Measurements from ENCODE around the gene TEDC1. TPM values are rescaled to one million over a fixed set of nuclear protein-coding genes. Genes with fewer than 3 reads are reported as not detected.

TEDC1 gene
- total RNA-seq, 1 experiment from 2014 or later: 17.9 TPM

- TF ChIP-seq, protein P1, sequence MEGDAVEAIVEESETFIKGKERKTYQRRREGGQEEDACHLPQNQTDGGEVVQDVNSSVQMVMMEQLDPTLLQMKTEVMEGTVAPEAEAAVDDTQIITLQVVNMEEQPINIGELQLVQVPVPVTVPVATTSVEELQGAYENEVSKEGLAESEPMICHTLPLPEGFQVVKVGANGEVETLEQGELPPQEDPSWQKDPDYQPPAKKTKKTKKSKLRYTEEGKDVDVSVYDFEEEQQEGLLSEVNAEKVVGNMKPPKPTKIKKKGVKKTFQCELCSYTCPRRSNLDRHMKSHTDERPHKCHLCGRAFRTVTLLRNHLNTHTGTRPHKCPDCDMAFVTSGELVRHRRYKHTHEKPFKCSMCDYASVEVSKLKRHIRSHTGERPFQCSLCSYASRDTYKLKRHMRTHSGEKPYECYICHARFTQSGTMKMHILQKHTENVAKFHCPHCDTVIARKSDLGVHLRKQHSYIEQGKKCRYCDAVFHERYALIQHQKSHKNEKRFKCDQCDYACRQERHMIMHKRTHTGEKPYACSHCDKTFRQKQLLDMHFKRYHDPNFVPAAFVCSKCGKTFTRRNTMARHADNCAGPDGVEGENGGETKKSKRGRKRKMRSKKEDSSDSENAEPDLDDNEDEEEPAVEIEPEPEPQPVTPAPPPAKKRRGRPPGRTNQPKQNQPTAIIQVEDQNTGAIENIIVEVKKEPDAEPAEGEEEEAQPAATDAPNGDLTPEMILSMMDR (IDR thresholded peaks at IDR 0.05): no peak
These were observed 40.0 kb upstream of the TEDC1 start (continued) for GRCh38 chr14:105450864-105451720.

- Mint-ChIP-seq H3K27ac (0 out of 2 replicates have a peak overlapping the region, but pooled peaks have one; percentile 23), H3K27me3 (ENCODE audit: low read depth) (no peaks in the 10 kb centered on the region), H3K9me3 (no peaks in the 10 kb centered on the region), H3K36me3 (peaks cover 33% of the 10 kb centered on the region), H3K4me3 (no peak overlapping the region), H3K4me1 (no peaks in the 10 kb centered on the region)
- ATAC-seq: no peak
- DNase-seq (ENCODE audit: low spot score): no peak
- TF ChIP-seq, protein P2, sequence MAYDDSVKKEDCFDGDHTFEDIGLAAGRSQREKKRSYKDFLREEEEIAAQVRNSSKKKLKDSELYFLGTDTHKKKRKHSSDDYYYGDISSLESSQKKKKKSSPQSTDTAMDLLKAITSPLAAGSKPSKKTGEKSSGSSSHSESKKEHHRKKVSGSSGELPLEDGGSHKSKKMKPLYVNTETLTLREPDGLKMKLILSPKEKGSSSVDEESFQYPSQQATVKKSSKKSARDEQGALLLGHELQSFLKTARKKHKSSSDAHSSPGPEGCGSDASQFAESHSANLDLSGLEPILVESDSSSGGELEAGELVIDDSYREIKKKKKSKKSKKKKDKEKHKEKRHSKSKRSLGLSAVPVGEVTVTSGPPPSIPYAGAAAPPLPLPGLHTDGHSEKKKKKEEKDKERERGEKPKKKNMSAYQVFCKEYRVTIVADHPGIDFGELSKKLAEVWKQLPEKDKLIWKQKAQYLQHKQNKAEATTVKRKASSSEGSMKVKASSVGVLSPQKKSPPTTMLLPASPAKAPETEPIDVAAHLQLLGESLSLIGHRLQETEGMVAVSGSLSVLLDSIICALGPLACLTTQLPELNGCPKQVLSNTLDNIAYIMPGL (CRISPR knock-in tag; IDR thresholded peaks at IDR 0.05): no peak
- TF ChIP-seq, protein P3, sequence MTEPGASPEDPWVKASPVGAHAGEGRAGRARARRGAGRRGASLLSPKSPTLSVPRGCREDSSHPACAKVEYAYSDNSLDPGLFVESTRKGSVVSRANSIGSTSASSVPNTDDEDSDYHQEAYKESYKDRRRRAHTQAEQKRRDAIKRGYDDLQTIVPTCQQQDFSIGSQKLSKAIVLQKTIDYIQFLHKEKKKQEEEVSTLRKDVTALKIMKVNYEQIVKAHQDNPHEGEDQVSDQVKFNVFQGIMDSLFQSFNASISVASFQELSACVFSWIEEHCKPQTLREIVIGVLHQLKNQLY (CRISPR knock-in tag; IDR thresholded peaks at IDR 0.05): no peak
- no peak for TF ChIP-seq RORB (CRISPR knock-in tag; IDR thresholded peaks at IDR 0.05)
- TF ChIP-seq IRF2 (CRISPR knock-in tag; IDR thresholded peaks at IDR 0.05; ENCODE audit: borderline replicate concordance, low read depth): no peak
- no peak for TF ChIP-seq SP1 (CRISPR knock-in tag; conservative IDR thresholded peaks at IDR 0.05)
- no peak for TF ChIP-seq JUN (CRISPR knock-in tag; IDR thresholded peaks at IDR 0.05)
- POLR2A ChIA-PET: no interaction called here
- CTCF ChIA-PET: interaction anchor here (0.9 to 2.9 kb wide), 2 partner anchors 18 to 28 kb away, joined by 3 to 9 read pairs; no protein-coding TSS in a partner anchor
These were observed 38.1 kb upstream of the TEDC1 start for GRCh38 chr14:105452963-105453362.

- no peaks in the 10 kb centered on the region for H3K27me3 Mint-ChIP-seq (ENCODE audit: low read depth)
- H3K4me1 Mint-ChIP-seq: no peaks in the 10 kb centered on the region
- H3K4me3 Mint-ChIP-seq: no peak overlapping the region
- TF ChIP-seq NFE2L1 (CRISPR knock-in tag; IDR thresholded peaks at IDR 0.05) (no peak), SOX15 (CRISPR knock-in tag; IDR thresholded peaks at IDR 0.05) (no peak), TP53 (CRISPR knock-in tag; IDR thresholded peaks at IDR 0.05) (no peak), FOXP1 (CRISPR knock-in tag; IDR thresholded peaks at IDR 0.05; ENCODE audit: borderline replicate concordance) (no peak), EMX1 (CRISPR knock-in tag; IDR thresholded peaks at IDR 0.05) (no peak)
- TF ChIP-seq, protein P1 (IDR thresholded peaks at IDR 0.05): no peak
- TF ChIP-seq, protein P4, sequence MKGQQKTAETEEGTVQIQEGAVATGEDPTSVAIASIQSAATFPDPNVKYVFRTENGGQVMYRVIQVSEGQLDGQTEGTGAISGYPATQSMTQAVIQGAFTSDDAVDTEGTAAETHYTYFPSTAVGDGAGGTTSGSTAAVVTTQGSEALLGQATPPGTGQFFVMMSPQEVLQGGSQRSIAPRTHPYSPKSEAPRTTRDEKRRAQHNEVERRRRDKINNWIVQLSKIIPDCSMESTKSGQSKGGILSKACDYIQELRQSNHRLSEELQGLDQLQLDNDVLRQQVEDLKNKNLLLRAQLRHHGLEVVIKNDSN (CRISPR knock-in tag; IDR thresholded peaks at IDR 0.05): no peak
- TF ChIP-seq, protein P5, sequence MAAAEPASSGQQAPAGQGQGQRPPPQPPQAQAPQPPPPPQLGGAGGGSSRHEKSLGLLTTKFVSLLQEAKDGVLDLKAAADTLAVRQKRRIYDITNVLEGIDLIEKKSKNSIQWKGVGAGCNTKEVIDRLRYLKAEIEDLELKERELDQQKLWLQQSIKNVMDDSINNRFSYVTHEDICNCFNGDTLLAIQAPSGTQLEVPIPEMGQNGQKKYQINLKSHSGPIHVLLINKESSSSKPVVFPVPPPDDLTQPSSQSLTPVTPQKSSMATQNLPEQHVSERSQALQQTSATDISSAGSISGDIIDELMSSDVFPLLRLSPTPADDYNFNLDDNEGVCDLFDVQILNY (CRISPR knock-in tag; IDR thresholded peaks at IDR 0.05): no peak
- TF ChIP-seq, protein P6, sequence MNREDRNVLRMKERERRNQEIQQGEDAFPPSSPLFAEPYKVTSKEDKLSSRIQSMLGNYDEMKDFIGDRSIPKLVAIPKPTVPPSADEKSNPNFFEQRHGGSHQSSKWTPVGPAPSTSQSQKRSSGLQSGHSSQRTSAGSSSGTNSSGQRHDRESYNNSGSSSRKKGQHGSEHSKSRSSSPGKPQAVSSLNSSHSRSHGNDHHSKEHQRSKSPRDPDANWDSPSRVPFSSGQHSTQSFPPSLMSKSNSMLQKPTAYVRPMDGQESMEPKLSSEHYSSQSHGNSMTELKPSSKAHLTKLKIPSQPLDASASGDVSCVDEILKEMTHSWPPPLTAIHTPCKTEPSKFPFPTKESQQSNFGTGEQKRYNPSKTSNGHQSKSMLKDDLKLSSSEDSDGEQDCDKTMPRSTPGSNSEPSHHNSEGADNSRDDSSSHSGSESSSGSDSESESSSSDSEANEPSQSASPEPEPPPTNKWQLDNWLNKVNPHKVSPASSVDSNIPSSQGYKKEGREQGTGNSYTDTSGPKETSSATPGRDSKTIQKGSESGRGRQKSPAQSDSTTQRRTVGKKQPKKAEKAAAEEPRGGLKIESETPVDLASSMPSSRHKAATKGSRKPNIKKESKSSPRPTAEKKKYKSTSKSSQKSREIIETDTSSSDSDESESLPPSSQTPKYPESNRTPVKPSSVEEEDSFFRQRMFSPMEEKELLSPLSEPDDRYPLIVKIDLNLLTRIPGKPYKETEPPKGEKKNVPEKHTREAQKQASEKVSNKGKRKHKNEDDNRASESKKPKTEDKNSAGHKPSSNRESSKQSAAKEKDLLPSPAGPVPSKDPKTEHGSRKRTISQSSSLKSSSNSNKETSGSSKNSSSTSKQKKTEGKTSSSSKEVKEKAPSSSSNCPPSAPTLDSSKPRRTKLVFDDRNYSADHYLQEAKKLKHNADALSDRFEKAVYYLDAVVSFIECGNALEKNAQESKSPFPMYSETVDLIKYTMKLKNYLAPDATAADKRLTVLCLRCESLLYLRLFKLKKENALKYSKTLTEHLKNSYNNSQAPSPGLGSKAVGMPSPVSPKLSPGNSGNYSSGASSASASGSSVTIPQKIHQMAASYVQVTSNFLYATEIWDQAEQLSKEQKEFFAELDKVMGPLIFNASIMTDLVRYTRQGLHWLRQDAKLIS (CRISPR knock-in tag; IDR thresholded peaks at IDR 0.05; ENCODE audit: borderline replicate concordance): no peak
- no peak overlapping the region for H3K27ac Mint-ChIP-seq
- H3K36me3 Mint-ChIP-seq: peaks cover 33% of the 10 kb centered on the region
- ChIA-PET POLR2A (no interaction called here), CTCF (interaction anchor here (1.1 to 2.9 kb wide), 2 partner anchors 17 to 27 kb away, joined by 4 to 9 read pairs; no protein-coding TSS in a partner anchor)
- no peak for DNase-seq (ENCODE audit: low spot score)
- no peaks in the 10 kb centered on the region for H3K9me3 Mint-ChIP-seq
- ATAC-seq: no peak
These were observed 37.2 kb upstream of the TEDC1 start for GRCh38 chr14:105453847-105454246.
